GM12891 (cell line): ENCODE data around the gene FOXK1.
"Not testable (repeated sequence)": the region's sequence is repeated elsewhere in the genome, so short reads cannot be mapped to it uniquely, and the experiment has no call there.

ENCODE experiments used
- POLR2A ChIP-seq: IDR thresholded peaks from 2 replicates; pipeline ENCODE4 v1.6.1; 2011; ENCODE audit warnings: low read depth, low read length, control low read depth
- POLR2AphosphoS5 ChIP-seq: IDR thresholded peaks from 2 replicates; pipeline ENCODE4 v1.6.1; 2011; ENCODE audit warnings: low read depth, low read length, control low read depth

DNA sequence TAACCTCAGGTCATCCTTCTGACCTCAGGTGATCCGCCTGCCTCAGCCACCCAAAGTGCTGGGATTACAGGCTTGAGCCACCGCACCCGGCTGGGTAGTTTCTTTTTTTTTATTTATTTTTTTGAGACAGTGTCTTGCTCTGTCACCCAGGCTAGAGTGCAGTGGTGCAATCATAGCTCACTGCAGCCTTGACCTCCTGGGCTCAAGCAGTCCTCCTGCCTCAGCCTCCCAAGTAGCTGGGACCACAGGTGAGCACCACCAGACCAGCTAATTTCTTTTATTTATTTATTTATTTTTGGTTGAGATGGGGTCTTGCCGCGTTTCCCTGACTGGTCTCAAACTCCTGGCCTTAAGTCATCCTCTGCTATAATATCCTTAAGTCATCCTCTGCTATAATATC, 10.5 kb downstream of the FOXK1 start:
- TF ChIP-seq POLR2A, POLR2AphosphoS5: not testable (repeated sequence)
